ENCODE measurements around the gene MAP3K10. TPM values are rescaled to one million over a fixed set of nuclear protein-coding genes. Genes with fewer than 3 reads are reported as not detected.

The MAP3K10 gene
- total and polyA plus RNA-seq, 2 of the 13 experiments (the other 11 are each of a cell fraction or from before 2014, with no cell fraction given) = 3.4 to 5.0 TPM

GRCh38 chr19:40231544-40232424, 40.6 kb downstream of the MAP3K10 start (continued):
- TF ChIP-seq TFDP1 (CRISPR knock-in tag; IDR thresholded peaks at IDR 0.05; ENCODE audit: borderline replicate concordance) (peak; percentile 84), ZNF382 (CRISPR knock-in tag; IDR thresholded peaks at IDR 0.05; ENCODE audit: borderline replicate concordance) (no peak), NR3C1 (CRISPR knock-in tag; IDR thresholded peaks at IDR 0.05) (no peak), AFF4 (CRISPR knock-in tag; IDR thresholded peaks at IDR 0.05) (0 out of 2 replicates have a peak, but pooled peaks have one; percentile 32), SUZ12 (IDR thresholded peaks at IDR 0.05; ENCODE audit: low read depth, low read length) (no peak), ZNF235 (CRISPR knock-in tag; IDR thresholded peaks at IDR 0.05; ENCODE audit: borderline replicate concordance) (no peak), NR2C2 (CRISPR knock-in tag; IDR thresholded peaks at IDR 0.05; ENCODE audit: borderline replicate concordance) (peak; percentile 96), HNRNPH1 (optimal IDR thresholded peaks at IDR 0.05; ENCODE audit: low read depth, low read length) (no peak), NCOR1 (IDR thresholded peaks at IDR 0.05; ENCODE audit: borderline replicate concordance, low read length) (no peak), ZNF569 (CRISPR knock-in tag; IDR thresholded peaks at IDR 0.05; ENCODE audit: borderline replicate concordance) (no peak), ZNF572 (CRISPR knock-in tag; IDR thresholded peaks at IDR 0.05) (no peak), HDAC2 (CRISPR knock-in tag; IDR thresholded peaks at IDR 0.05) (peak; percentile 83), RFXANK (CRISPR knock-in tag; IDR thresholded peaks at IDR 0.05) (peak; percentile 53; the same call in 1 of the 2 replicates), ATF5 (CRISPR knock-in tag; IDR thresholded peaks at IDR 0.05; ENCODE audit: low read depth) (no peak), ZMYM4 (CRISPR knock-in tag; IDR thresholded peaks at IDR 0.05) (peak; percentile 83), MYC (CRISPR knock-in tag; IDR thresholded peaks at IDR 0.05; ENCODE audit: borderline replicate concordance) (peak; percentile 78; the same call in 1 of the 2 replicates), ZNF816 (CRISPR knock-in tag; IDR thresholded peaks at IDR 0.05; ENCODE audit: borderline replicate concordance) (no peak)
- TF ChIP-seq, protein P1, sequence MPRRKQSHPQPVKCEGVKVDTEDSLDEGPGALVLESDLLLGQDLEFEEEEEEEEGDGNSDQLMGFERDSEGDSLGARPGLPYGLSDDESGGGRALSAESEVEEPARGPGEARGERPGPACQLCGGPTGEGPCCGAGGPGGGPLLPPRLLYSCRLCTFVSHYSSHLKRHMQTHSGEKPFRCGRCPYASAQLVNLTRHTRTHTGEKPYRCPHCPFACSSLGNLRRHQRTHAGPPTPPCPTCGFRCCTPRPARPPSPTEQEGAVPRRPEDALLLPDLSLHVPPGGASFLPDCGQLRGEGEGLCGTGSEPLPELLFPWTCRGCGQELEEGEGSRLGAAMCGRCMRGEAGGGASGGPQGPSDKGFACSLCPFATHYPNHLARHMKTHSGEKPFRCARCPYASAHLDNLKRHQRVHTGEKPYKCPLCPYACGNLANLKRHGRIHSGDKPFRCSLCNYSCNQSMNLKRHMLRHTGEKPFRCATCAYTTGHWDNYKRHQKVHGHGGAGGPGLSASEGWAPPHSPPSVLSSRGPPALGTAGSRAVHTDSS (CRISPR knock-in tag; conservative IDR thresholded peaks at IDR 0.05) = no peak
- TF ChIP-seq, protein P2, sequence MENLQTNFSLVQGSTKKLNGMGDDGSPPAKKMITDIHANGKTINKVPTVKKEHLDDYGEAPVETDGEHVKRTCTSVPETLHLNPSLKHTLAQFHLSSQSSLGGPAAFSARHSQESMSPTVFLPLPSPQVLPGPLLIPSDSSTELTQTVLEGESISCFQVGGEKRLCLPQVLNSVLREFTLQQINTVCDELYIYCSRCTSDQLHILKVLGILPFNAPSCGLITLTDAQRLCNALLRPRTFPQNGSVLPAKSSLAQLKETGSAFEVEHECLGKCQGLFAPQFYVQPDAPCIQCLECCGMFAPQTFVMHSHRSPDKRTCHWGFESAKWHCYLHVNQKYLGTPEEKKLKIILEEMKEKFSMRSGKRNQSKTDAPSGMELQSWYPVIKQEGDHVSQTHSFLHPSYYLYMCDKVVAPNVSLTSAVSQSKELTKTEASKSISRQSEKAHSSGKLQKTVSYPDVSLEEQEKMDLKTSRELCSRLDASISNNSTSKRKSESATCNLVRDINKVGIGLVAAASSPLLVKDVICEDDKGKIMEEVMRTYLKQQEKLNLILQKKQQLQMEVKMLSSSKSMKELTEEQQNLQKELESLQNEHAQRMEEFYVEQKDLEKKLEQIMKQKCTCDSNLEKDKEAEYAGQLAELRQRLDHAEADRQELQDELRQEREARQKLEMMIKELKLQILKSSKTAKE (CRISPR knock-in tag; IDR thresholded peaks at IDR 0.05; ENCODE audit: borderline replicate concordance) = peak; percentile 68; the same call in 1 of the 2 replicates

All from HepG2 (cell line).